MM.1S (cell line): ENCODE results near the gene TPSAB1.

Experiments used
- EZH2 ChIP-seq: fragments of 300-600 bp; sonication (generic); optimal IDR thresholded peaks from 2 replicates; pipeline ENCODE3; 2017; ENCODE audit warnings: low read depth, mild to moderate bottlenecking, antibody characterized with exemption, low read length, mixed read lengths
- EZH2phosphoT487 ChIP-seq: fragments of 300-600 bp; sonication (generic); IDR thresholded peaks from 2 replicates; pipeline ENCODE4 v1.6.1; 2018; ENCODE audit warnings: antibody characterized with exemption, low read length
- TF ChIP-seq, protein P1 (sequence below): fragments of 300-600 bp; sonication (generic); IDR thresholded peaks from 2 replicates; pipeline ENCODE4 v1.5.1; 2016; ENCODE audit warnings: antibody characterized with exemption, low read length, mixed read lengths

DNA sequence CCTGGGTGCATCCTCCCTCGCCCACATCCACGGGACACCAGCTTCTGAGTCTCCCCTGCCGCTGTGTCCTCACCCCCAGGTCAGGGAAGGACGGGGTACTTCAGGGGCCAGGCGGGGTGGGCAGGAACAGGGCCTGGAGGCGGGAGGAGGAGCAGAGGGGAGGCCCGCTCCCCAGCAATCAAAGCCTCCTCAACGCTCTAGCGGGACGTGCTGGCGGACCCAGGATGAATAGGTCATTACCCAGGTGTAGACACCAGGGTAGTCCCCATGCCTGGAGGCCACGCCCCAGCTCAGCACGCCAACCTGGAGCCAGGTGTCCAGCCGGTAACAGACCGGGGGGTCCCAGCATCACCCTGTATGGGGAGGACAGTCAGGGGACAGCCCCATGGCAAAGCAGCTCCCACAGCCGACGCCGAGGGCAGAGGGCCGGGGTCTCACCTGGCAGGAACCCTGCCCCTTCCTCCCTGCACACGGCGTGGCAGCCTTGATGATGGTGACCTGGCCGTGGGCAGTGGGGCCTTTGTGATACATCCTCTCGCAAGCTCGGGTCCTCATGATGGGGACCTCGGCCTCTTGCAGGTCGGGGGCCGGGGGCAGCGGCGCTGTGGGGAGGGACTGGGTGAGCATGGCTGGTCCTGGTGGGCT lies 39.6 kb downstream of the TPSAB1 start:
- TF ChIP-seq, protein P1, sequence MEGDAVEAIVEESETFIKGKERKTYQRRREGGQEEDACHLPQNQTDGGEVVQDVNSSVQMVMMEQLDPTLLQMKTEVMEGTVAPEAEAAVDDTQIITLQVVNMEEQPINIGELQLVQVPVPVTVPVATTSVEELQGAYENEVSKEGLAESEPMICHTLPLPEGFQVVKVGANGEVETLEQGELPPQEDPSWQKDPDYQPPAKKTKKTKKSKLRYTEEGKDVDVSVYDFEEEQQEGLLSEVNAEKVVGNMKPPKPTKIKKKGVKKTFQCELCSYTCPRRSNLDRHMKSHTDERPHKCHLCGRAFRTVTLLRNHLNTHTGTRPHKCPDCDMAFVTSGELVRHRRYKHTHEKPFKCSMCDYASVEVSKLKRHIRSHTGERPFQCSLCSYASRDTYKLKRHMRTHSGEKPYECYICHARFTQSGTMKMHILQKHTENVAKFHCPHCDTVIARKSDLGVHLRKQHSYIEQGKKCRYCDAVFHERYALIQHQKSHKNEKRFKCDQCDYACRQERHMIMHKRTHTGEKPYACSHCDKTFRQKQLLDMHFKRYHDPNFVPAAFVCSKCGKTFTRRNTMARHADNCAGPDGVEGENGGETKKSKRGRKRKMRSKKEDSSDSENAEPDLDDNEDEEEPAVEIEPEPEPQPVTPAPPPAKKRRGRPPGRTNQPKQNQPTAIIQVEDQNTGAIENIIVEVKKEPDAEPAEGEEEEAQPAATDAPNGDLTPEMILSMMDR: no peak
- TF ChIP-seq EZH2: no peak
- TF ChIP-seq EZH2phosphoT487: no peak
